A549 (cell line): ENCODE measurements around the gene CEP164. TPM values are rescaled to one million over a fixed set of nuclear protein-coding genes. Genes with fewer than 3 reads are reported as not detected.
"Not testable (repeated sequence)": the region's sequence is repeated elsewhere in the genome, so short reads cannot be mapped to it uniquely, and the experiment has no call there.

Experiments
- ATAC-seq, 2 experiments: fragments of 200-7000 bp in 1 of 2; fragments of >200 bp in 1 of 2; cut with Nextera tagmentation in 1 of 2; cut with Tn5 transposase in 1 of 2; 3 replicates each; pipeline versions ENCODE4 v1.8.0 to v1.9.1; 2018 to 2020; ENCODE audit warnings: mild to moderate bottlenecking in 1 of 2, moderate library complexity in 1 of 2
- CTCF ChIA-PET: fragments of 300-600 bp; sonication (Branson Sonifier 250); formaldehyde crosslinking; extraction: SDS; loops from one replicate; lab custom pipeline; 2021; ENCODE audit warnings: antibody characterized with exemption, inconsistent platforms; lab: Yijun Ruan, JAX
- POLR2A ChIA-PET: fragments of 350-600 bp; formaldehyde crosslinking; extraction: SDS; loops from one replicate; lab custom pipeline; 2021; ENCODE audit warnings: antibody characterized with exemption, inconsistent platforms; lab: Yijun Ruan, JAX
- DNase-seq, 2 experiments: peaks; one replicate each; pipeline versions ENCODE4 v3.0.0 to v3.0.0-alpha.2; 2011 to 2016; ENCODE audit warnings: low read depth in 1 of 2, low spot score in 1 of 2
- FAIRE-seq: peaks from 2 replicates; lab custom pipeline; 2011; peaks lifted over from hg19 to GRCh38; lab: Jason Lieb, UNC
- H3K27ac ChIP-seq, 2 experiments: fragments of >200 bp; sonication (Bioruptor Twin); formaldehyde crosslinking; 3 replicates each; pipeline ENCODE4 v1.5.1; 2016 to 2017
- H3K4me1 ChIP-seq: fragments of >200 bp; sonication (Bioruptor Twin); formaldehyde crosslinking; 3 replicates; pipeline ENCODE4 v1.6.1; 2016
- H3K4me2 ChIP-seq: fragments of >200 bp; sonication (Bioruptor Twin); formaldehyde crosslinking; 3 replicates; pipeline ENCODE4 v1.6.1; 2016
- H3K4me3 ChIP-seq: fragments of >200 bp; sonication (Bioruptor Twin); formaldehyde crosslinking; 3 replicates; pipeline ENCODE4 v1.5.1; 2016
- H3K9me3 ChIP-seq: fragments of >200 bp; sonication (Bioruptor Twin); formaldehyde crosslinking; 3 replicates; pipeline ENCODE4 v1.6.1; 2016
- BHLHE40 ChIP-seq: IDR thresholded peaks from 2 replicates; pipeline ENCODE4 v1.6.1; 2012; ENCODE audit warnings: low read depth, low read length, inconsistent platforms
- CBX2 ChIP-seq: fragments of 200-600 bp; sonication (generic); IDR thresholded peaks from 2 replicates; pipeline ENCODE4 v1.6.1; 2016; ENCODE audit warnings: low read depth, mild to moderate bottlenecking, borderline replicate concordance
- CHD2 ChIP-seq: fragments of 150-350 bp; IDR thresholded peaks from 2 replicates; pipeline ENCODE4 v1.6.1; 2014; ENCODE audit warnings: low read length; ENCODE audit not compliant: partially characterized antibody
- EP300 ChIP-seq, 2 experiments: fragments of >200 bp; sonication (Bioruptor Twin); formaldehyde crosslinking; IDR thresholded peaks; 2 replicates in 1 of 2; 3 replicates in 1 of 2; pipeline ENCODE4 v1.6.1; 2016 to 2017
- FOSL2 ChIP-seq, 2 experiments: fragments of 450-650 bp in 1 of 2; fragments of >200 bp in 1 of 2; sonication (Bioruptor Twin) in 1 of 2; formaldehyde crosslinking; IDR thresholded peaks; 2 replicates each; pipeline versions ENCODE4 v1.5.0 to v1.6.1; 2016 to 2020; ENCODE audit warnings: mild to moderate bottlenecking in 1 of 2, moderate library complexity in 1 of 2
- GATA3 ChIP-seq: IDR thresholded peaks from 2 replicates; pipeline ENCODE4 v1.6.1; 2012; ENCODE audit warnings: borderline replicate concordance
- HOXA7 ChIP-seq: fragments of 250-450 bp; sonication (Bioruptor Pico); IDR thresholded peaks from 2 replicates; pipeline ENCODE4 v1.5.0; 2020; ENCODE audit warnings: mild to moderate bottlenecking, moderate library complexity
- JUN ChIP-seq, 2 experiments: fragments of >200 bp; sonication (Bioruptor Twin); formaldehyde crosslinking; IDR thresholded peaks; 2 replicates in 1 of 2; 3 replicates in 1 of 2; pipeline ENCODE4 v1.6.1; 2016 to 2017
- JUNB ChIP-seq: fragments of >200 bp; sonication (Bioruptor Twin); formaldehyde crosslinking; IDR thresholded peaks from 2 replicates; pipeline ENCODE4 v1.6.1; 2016
- KDM5A ChIP-seq: fragments of 200-600 bp; sonication (generic); IDR thresholded peaks from 2 replicates; pipeline ENCODE4 v1.6.1; 2016; ENCODE audit warnings: antibody characterized with exemption, mild to moderate bottlenecking
- NR3C1 ChIP-seq: fragments of >200 bp; sonication (Bioruptor Twin); formaldehyde crosslinking; IDR thresholded peaks from 3 replicates; pipeline ENCODE4 v1.6.1; 2017
- PHF8 ChIP-seq: fragments of 200-600 bp; sonication (generic); IDR thresholded peaks from 2 replicates; pipeline ENCODE4 v1.6.1; 2016; ENCODE audit warnings: low read depth, mild to moderate bottlenecking, antibody characterized with exemption, moderate library complexity, borderline replicate concordance
- RAD21 ChIP-seq, 2 experiments: fragments of >200 bp in 1 of 2; sonication (Bioruptor Twin) in 1 of 2; formaldehyde crosslinking in 1 of 2; IDR thresholded peaks in 1 of 2; conservative IDR thresholded peaks in 1 of 2; 2 replicates in 1 of 2; 3 replicates in 1 of 2; pipeline ENCODE4 v1.6.1; 2012 to 2018; ENCODE audit warnings: inconsistent platforms in 1 of 2
- SMC3 ChIP-seq: fragments of >200 bp; sonication (Bioruptor Twin); formaldehyde crosslinking; IDR thresholded peaks from 3 replicates; pipeline ENCODE4 v1.6.1; 2018; ENCODE audit warnings: inconsistent platforms
- SREBF2 ChIP-seq: fragments of 450-650 bp; IDR thresholded peaks from 2 replicates; pipeline ENCODE4 v1.6.1; 2014; ENCODE audit warnings: mild to moderate bottlenecking, moderate library complexity
- ZFP36 ChIP-seq: fragments of 450-650 bp; IDR thresholded peaks from 2 replicates; pipeline ENCODE4 v1.6.1; 2014; ENCODE audit warnings: borderline replicate concordance; ENCODE audit not compliant: partially characterized antibody
- ZSCAN20 ChIP-seq: fragments of 250-450 bp; sonication (Bioruptor Pico); IDR thresholded peaks from 2 replicates; pipeline ENCODE4 v1.8.0; 2022; ENCODE audit warnings: mild to moderate bottlenecking, moderate library complexity
- WGBS: methylation state at CpG from one replicate; pipeline ENCODE4 v1.1.6; 2017; ENCODE audit errors: missing lambda C conversion rate; 5-methylcytosine and 5-hydroxymethylcytosine counted together
- polyA plus RNA-seq, 4 experiments: library from polyadenylated mRNA; depleted of rRNA in 3 of 4; stranded (reverse); fragments of >200 nt; fragmentation: RNase III in 1 of 4; extraction: RNeasy Plus Mini Kit Qiagen cat#74134 plus additional on column Dnase treatment in 1 of 4; gene quantifications; 2 replicates in 3 of 4; 3 replicates in 1 of 4; pipeline ENCODE4 v1.2.3, GENCODE V29; 2011 to 2017

Gene CEP164
- polyA plus RNA-seq, 2 of the 4 experiments (the other 2 are of a cell fraction) = 17.4 to 19.6 TPM

GRCh38 chr11:117396970-117397369 lies 69.3 kb downstream of the CEP164 start:
- 0 out of 3 replicates have a peak, but pooled peaks cover 7% of the 10 kb centered on the region for H3K9me3 ChIP-seq
- TF ChIP-seq PHF8 (no peak), JUNB (no peak), HOXA7 (CRISPR knock-in tag) (no peak), GATA3 (no peak)
- ChIA-PET CTCF (interaction anchor here (1.3 kb wide), 1 partner anchor 549 kb away, joined by 4 read pairs; no protein-coding TSS in a partner anchor), POLR2A (no interaction called here)
- 98% methylated on average over 8 of the region's 8 CpGs for WGBS
- no peaks in the 10 kb centered on the region for H3K4me1 ChIP-seq
- no peak for ATAC-seq
- DNase-seq = no peak
- H3K4me2 ChIP-seq = no peak overlapping the region
- no peak overlapping the region for H3K4me3 ChIP-seq
- no peak overlapping the region for H3K27ac ChIP-seq
- FAIRE-seq = no peak

- 100% methylated on average over 2 of the region's 2 CpGs for WGBS
- ATAC-seq, H3K27ac ChIP-seq, CTCF ChIA-PET, H3K4me1 ChIP-seq, POLR2A ChIA-PET, DNase-seq, FAIRE-seq, H3K4me3 ChIP-seq: not testable (repeated sequence)
- TF ChIP-seq ZFP36 = peak; percentile 84
- TF ChIP-seq, all 56 proteins: peak for 1; not testable (repeated sequence) for 55
- H3K4me2 ChIP-seq, H3K9me3 ChIP-seq: not testable (repeated sequence)
Measured at GRCh38 chr11:117398618-117399017, 71.0 kb downstream of the CEP164 start.

GRCh38 chr11:117399100-117399840 lies 71.6 kb downstream of the CEP164 start:
- H3K4me1 ChIP-seq, ATAC-seq, H3K4me2 ChIP-seq, H3K27ac ChIP-seq, FAIRE-seq, H3K4me3 ChIP-seq, DNase-seq, POLR2A ChIA-PET, H3K9me3 ChIP-seq: not testable (repeated sequence)
- CTCF ChIA-PET = interaction anchor here (2.2 kb wide), 1 partner anchor 27 kb away, joined by 6 read pairs; no protein-coding TSS in a partner anchor
- 98% methylated on average over 2 of the region's 2 CpGs for WGBS

- POLR2A ChIA-PET, FAIRE-seq, ATAC-seq, H3K4me3 ChIP-seq, H3K4me2 ChIP-seq, H3K27ac ChIP-seq, H3K4me1 ChIP-seq, DNase-seq: not testable (repeated sequence)
- WGBS = 92% methylated on average over 2 of the region's 2 CpGs
- peaks cover 16% of the 10 kb centered on the region; the same call in 2 of the 3 replicates for H3K9me3 ChIP-seq
- CTCF ChIA-PET = interaction anchor here (1.2 kb wide), 1 partner anchor 20 kb away, joined by 3 read pairs; no protein-coding TSS in a partner anchor
Measured at GRCh38 chr11:117405898-117406297, 78.2 kb downstream of the CEP164 start.

- no peak for DNase-seq
- Histone ChIP-seq H3K9me3 (peaks cover 16% of the 10 kb centered on the region; the same call in 2 of the 3 replicates), H3K27ac (no peak overlapping the region), H3K4me1 (no peaks in the 10 kb centered on the region), H3K4me3 (no peak overlapping the region), H3K4me2 (no peak overlapping the region)
- ChIA-PET CTCF (interaction anchor here (1.2 kb wide), 1 partner anchor 19 kb away, joined by 3 read pairs; no protein-coding TSS in a partner anchor), POLR2A (no interaction called here)
- ATAC-seq = no peak
- no peak for FAIRE-seq
- WGBS = 95% methylated on average over 6 of the region's 6 CpGs
- TF ChIP-seq CBX2 (no peak), NR3C1 (no peak), EP300 (IDR thresholded peaks at IDR 0.05) (no peak), JUN (IDR thresholded peaks at IDR 0.05) (no peak), SMC3 (no peak), RAD21 (conservative IDR thresholded peaks at IDR 0.05 in 1 of 2, IDR thresholded peaks at IDR 0.05 in 1 of 2) (no peak), BHLHE40 (no peak), CHD2 (no peak), PHF8 (no peak), KDM5A (no peak), FOSL2 (IDR thresholded peaks at IDR 0.05) (no peak), FOSL2 (CRISPR knock-in tag; IDR thresholded peaks at IDR 0.05) (no peak), SREBF2 (no peak), ZSCAN20 (CRISPR knock-in tag) (no peak)
Measured at GRCh38 chr11:117407016-117407415, 79.4 kb downstream of the CEP164 start.
